Immature natural killer cell (primary cell): ENCODE results near the gene TMEM272. TPM values are rescaled to one million over a fixed set of nuclear protein-coding genes. Genes with fewer than 3 reads are reported as not detected.
A peak's percentile ranks its signal among the peaks of the same experiment; 100 is the strongest.
"Not testable (repeated sequence)": the region's sequence is repeated elsewhere in the genome, so short reads cannot be mapped to it uniquely, and the experiment has no call there.

Source experiments
- DNase-seq, 3 donors: peaks; one replicate each; pipeline ENCODE4 v3.0.0; 2022; ENCODE audit warnings: mixed read lengths in 1 of 3
- H3K27ac Mint-ChIP-seq, 6 donors: one replicate each; pipeline ENCODE4 v1.8.0; 2020; ENCODE audit warnings: mixed read lengths in 6 of 6, mild to moderate bottlenecking in 5 of 6, inconsistent platforms in 4 of 6, moderate library complexity in 3 of 6
- H3K27me3 Mint-ChIP-seq, 3 donors: one replicate each; pipeline ENCODE4 v1.8.0; 2020 to 2021; ENCODE audit warnings: low read depth in 3 of 3, mild to moderate bottlenecking in 3 of 3, mixed read lengths in 3 of 3, moderate library complexity in 3 of 3, inconsistent platforms in 1 of 3
- H3K36me3 Mint-ChIP-seq, 3 donors: one replicate each; pipeline ENCODE4 v1.8.0; 2020; ENCODE audit warnings: mixed read lengths in 3 of 3, inconsistent platforms in 2 of 3, mild to moderate bottlenecking in 2 of 3
- H3K4me1 Mint-ChIP-seq, 2 donors: one replicate each; pipeline ENCODE4 v1.8.0; 2020; ENCODE audit warnings: inconsistent platforms in 2 of 2, mild to moderate bottlenecking in 2 of 2, mixed read lengths in 2 of 2, moderate library complexity in 1 of 2
- H3K4me3 Mint-ChIP-seq, 5 donors: one replicate each; pipeline ENCODE4 v1.8.0; 2020; ENCODE audit warnings: mild to moderate bottlenecking in 5 of 5, mixed read lengths in 5 of 5, inconsistent platforms in 3 of 5, moderate library complexity in 3 of 5
- H3K9me3 Mint-ChIP-seq, 6 donors: one replicate each; pipeline ENCODE4 v1.8.0; 2020; ENCODE audit warnings: mild to moderate bottlenecking in 6 of 6, mixed read lengths in 6 of 6, inconsistent platforms in 4 of 6, moderate library complexity in 3 of 6
- polyA plus RNA-seq, 3 donors: library from polyadenylated mRNA; unstranded; fragments of 300-500 nt; fragmentation: Illumina TruSeq; gene quantifications; one replicate each; pipeline ENCODE4 v1.2.3, GENCODE V29; 2021

Gene TMEM272
- polyA plus RNA-seq, 3 donors from 2014 or later = not detected

GRCh38 chr13:51825681-51826254 lies 19.2 kb downstream of the TMEM272 start:
- Mint-ChIP-seq H3K4me1 (peaks cover 59 to 61% of the 10 kb centered on the region in 2 donors), H3K36me3 (no peaks in the 10 kb centered on the region), H3K4me3 (peak overlapping the region in 4 of 5 donors; percentile 42 to 73 (median 58)), H3K9me3 (no peaks in the 10 kb centered on the region), H3K27me3 (peaks cover 2 to 6% (median 4%) of the 10 kb centered on the region in 3 donors), H3K27ac (peak overlapping the region; percentile 55 to 89 (median 75))
- DNase-seq = no peak

DNA sequence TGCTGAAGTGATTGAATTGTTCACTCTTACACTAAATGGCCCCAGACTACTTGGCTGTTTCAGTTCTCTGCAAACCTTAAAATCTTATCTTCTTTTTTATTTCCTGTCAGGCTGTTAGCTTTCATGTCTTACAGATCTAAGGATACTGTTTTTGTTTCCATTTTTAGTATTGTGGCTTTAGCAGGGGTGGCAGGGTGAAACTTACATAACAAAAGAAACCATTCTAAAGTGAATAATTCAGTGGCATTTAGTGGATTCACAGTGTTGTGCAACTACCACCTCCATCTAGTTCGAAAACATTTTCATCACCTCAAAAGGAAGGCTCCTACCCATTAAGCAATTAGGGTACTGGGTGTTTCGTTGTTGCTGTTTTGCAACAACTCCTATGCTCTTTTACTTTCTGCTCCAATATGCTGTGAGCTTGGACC lies 19.8 kb downstream of the TMEM272 start:
- peak overlapping the region; percentile 42 to 73 (median 53) for H3K4me3 Mint-ChIP-seq
- H3K4me1 Mint-ChIP-seq = peaks cover 63 to 66% of the 10 kb centered on the region in 2 donors
- no peaks in the 10 kb centered on the region for H3K9me3 Mint-ChIP-seq
- H3K36me3 Mint-ChIP-seq = no peaks in the 10 kb centered on the region
- peak in 2 of 3 donors; percentile 39 to 47 for DNase-seq
- peaks cover 2 to 6% (median 4%) of the 10 kb centered on the region in 3 donors for H3K27me3 Mint-ChIP-seq
- H3K27ac Mint-ChIP-seq = peak overlapping the region; percentile 55 to 89 (median 75)

DNA sequence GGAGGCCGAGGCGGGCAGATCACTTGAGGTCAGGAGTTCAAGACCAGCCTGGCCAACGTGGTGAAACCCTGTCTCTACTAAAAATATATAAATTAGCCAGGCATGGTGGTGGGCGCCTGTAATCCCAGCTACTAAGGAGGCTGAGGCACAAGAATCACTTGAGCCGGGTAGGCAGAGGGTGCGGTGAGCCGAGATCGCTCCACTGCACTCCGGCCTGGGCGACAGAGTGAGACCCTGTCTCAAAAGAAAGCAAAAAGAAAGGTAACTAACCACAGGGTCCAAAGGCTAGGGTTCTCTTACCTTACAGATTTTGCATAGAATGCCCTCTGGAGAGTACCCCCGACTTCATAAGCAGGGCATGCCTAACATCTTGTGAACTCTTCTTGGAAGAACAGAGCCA lies 20.3 kb downstream of the TMEM272 start:
- H3K9me3 Mint-ChIP-seq, H3K27me3 Mint-ChIP-seq, H3K36me3 Mint-ChIP-seq, DNase-seq: not testable (repeated sequence)
- peaks cover 63 to 66% of the 10 kb centered on the region in 2 donors for H3K4me1 Mint-ChIP-seq
- H3K27ac Mint-ChIP-seq = peak overlapping the region; percentile 55 to 89 (median 75)
- peak overlapping the region in 2 of 5 donors; percentile 53 to 73 for H3K4me3 Mint-ChIP-seq

- Mint-ChIP-seq H3K9me3 (no peaks in the 10 kb centered on the region), H3K27me3 (peaks cover 2 to 6% (median 4%) of the 10 kb centered on the region in 3 donors), H3K27ac (no peak overlapping the region), H3K4me3 (no peak overlapping the region), H3K36me3 (no peaks in the 10 kb centered on the region), H3K4me1 (peaks cover 63 to 66% of the 10 kb centered on the region in 2 donors)
- DNase-seq = no peak
These were observed 21.1 kb downstream of the TMEM272 start for GRCh38 chr13:51823863-51824262.

DNA sequence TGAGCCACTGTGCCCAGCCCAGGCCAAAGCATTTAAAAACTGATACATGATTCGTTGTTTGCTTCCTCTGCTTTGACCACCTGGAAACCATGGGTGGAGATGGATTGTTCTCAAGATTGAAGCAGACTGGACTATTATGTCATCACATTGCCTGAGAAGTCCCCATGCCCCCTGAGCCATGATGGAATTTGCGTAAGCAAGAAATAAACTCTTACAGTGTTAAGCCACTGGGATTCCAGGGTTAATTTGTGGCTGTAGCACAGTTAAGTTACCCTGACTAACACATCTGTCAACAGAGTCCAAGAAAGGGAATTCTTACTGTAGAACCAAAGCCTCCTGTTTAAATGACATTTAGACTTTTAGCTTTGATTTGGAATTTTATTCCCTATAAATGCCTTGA lies 21.6 kb downstream of the TMEM272 start:
- H3K9me3 Mint-ChIP-seq = no peaks in the 10 kb centered on the region
- H3K4me1 Mint-ChIP-seq = peaks cover 63 to 66% of the 10 kb centered on the region in 2 donors
- DNase-seq = no peak
- no peaks in the 10 kb centered on the region for H3K36me3 Mint-ChIP-seq
- peaks cover 0 to 6% (median 4%) of the 10 kb centered on the region in 3 donors for H3K27me3 Mint-ChIP-seq
- no peak overlapping the region for H3K4me3 Mint-ChIP-seq
- no peak overlapping the region for H3K27ac Mint-ChIP-seq

GRCh38 chr13:51822106-51822815 lies 22.7 kb downstream of the TMEM272 start:
- Mint-ChIP-seq H3K27ac (peak overlapping the region; percentile 7 to 73 (median 27)), H3K9me3 (no peaks in the 10 kb centered on the region), H3K4me1 (peaks cover 57 to 61% of the 10 kb centered on the region in 2 donors), H3K4me3 (peak overlapping the region; percentile 23 to 63 (median 47)), H3K36me3 (no peaks in the 10 kb centered on the region), H3K27me3 (peaks cover 0 to 8% (median 4%) of the 10 kb centered on the region in 3 donors)
- DNase-seq = no peak

- Mint-ChIP-seq H3K36me3 (no peaks in the 10 kb centered on the region), H3K27me3 (peaks cover 0 to 8% (median 4%) of the 10 kb centered on the region in 3 donors), H3K9me3 (no peaks in the 10 kb centered on the region), H3K4me1 (peaks cover 50 to 54% of the 10 kb centered on the region in 2 donors), H3K27ac (peak overlapping the region; percentile 7 to 73 (median 27)), H3K4me3 (peak overlapping the region; percentile 27 to 63 (median 47))
- peak in 1 of 3 donors; percentile 31 for DNase-seq
These were observed 23.4 kb downstream of the TMEM272 start for GRCh38 chr13:51821606-51822005.

- no peak for DNase-seq
- Mint-ChIP-seq H3K27me3 (peaks cover 2 to 7% (median 4%) of the 10 kb centered on the region in 3 donors), H3K27ac (peak overlapping the region in 1 of 6 donors; percentile 46), H3K4me3 (no peak overlapping the region), H3K9me3 (no peaks in the 10 kb centered on the region), H3K4me1 (peaks cover 39 to 43% of the 10 kb centered on the region in 2 donors), H3K36me3 (no peaks in the 10 kb centered on the region)
These were observed 24.9 kb downstream of the TMEM272 start for GRCh38 chr13:51820016-51820597.

- DNase-seq = no peak
- no peaks in the 10 kb centered on the region for H3K9me3 Mint-ChIP-seq
- H3K36me3 Mint-ChIP-seq = no peaks in the 10 kb centered on the region
- H3K27ac Mint-ChIP-seq = no peak overlapping the region
- peaks cover 2 to 7% (median 4%) of the 10 kb centered on the region in 3 donors for H3K27me3 Mint-ChIP-seq
- peaks cover 39 to 43% of the 10 kb centered on the region in 2 donors for H3K4me1 Mint-ChIP-seq
- no peak overlapping the region for H3K4me3 Mint-ChIP-seq
These were observed 25.4 kb downstream of the TMEM272 start for GRCh38 chr13:51819544-51819943.

- peaks cover 35 to 37% of the 10 kb centered on the region in 2 donors for H3K4me1 Mint-ChIP-seq
- peaks cover 2 to 7% (median 4%) of the 10 kb centered on the region in 3 donors for H3K27me3 Mint-ChIP-seq
- no peaks in the 10 kb centered on the region for H3K36me3 Mint-ChIP-seq
- no peak for DNase-seq
- H3K27ac Mint-ChIP-seq = peak overlapping the region in 1 of 6 donors; percentile 46
- no peaks in the 10 kb centered on the region for H3K9me3 Mint-ChIP-seq
- no peak overlapping the region for H3K4me3 Mint-ChIP-seq
These were observed 26.0 kb downstream of the TMEM272 start for GRCh38 chr13:51818781-51819511.

- no peaks in the 10 kb centered on the region for H3K9me3 Mint-ChIP-seq
- H3K4me3 Mint-ChIP-seq = no peak overlapping the region
- no peak for DNase-seq
- H3K4me1 Mint-ChIP-seq = peaks cover 35% of the 10 kb centered on the region in 2 donors
- no peaks in the 10 kb centered on the region for H3K36me3 Mint-ChIP-seq
- peaks cover 2 to 7% (median 2%) of the 10 kb centered on the region in 3 donors for H3K27me3 Mint-ChIP-seq
- H3K27ac Mint-ChIP-seq = peak overlapping the region in 2 of 6 donors; percentile 21 to 22
These were observed 26.7 kb downstream of the TMEM272 start for GRCh38 chr13:51818276-51818675.

GRCh38 chr13:51817717-51818116 lies 27.3 kb downstream of the TMEM272 start:
- no peaks in the 10 kb centered on the region for H3K36me3 Mint-ChIP-seq
- peaks cover 2 to 7% (median 2%) of the 10 kb centered on the region in 3 donors for H3K27me3 Mint-ChIP-seq
- H3K4me1 Mint-ChIP-seq = peaks cover 33% of the 10 kb centered on the region in 2 donors
- no peaks in the 10 kb centered on the region for H3K9me3 Mint-ChIP-seq
- no peak for DNase-seq
- H3K4me3 Mint-ChIP-seq = no peak overlapping the region
- peak overlapping the region in 1 of 6 donors; percentile 21 for H3K27ac Mint-ChIP-seq

- Mint-ChIP-seq H3K27ac (peak overlapping the region in 3 of 6 donors; percentile 23 to 36 (median 25)), H3K27me3 (peaks cover 2 to 7% (median 2%) of the 10 kb centered on the region in 3 donors), H3K4me3 (no peak overlapping the region), H3K9me3 (no peaks in the 10 kb centered on the region), H3K4me1 (peaks cover 28 to 29% of the 10 kb centered on the region in 2 donors), H3K36me3 (no peaks in the 10 kb centered on the region)
- DNase-seq = no peak
These were observed 28.2 kb downstream of the TMEM272 start for GRCh38 chr13:51816604-51817249.
